DOHH2 (cell line): Measurements from ENCODE around the gene RAB7A.

Source experiments
- CTCF ChIP-seq: fragments of 200-600 bp; sonication (generic); IDR thresholded peaks from one replicate; pipeline ENCODE4 v1.5.1; 2014; ENCODE audit warnings: antibody characterized with exemption, mild to moderate bottlenecking, low read depth, low read length; ENCODE audit not compliant: poor library complexity, severe bottlenecking
- EZH2phosphoT487 ChIP-seq: fragments of 200-600 bp; sonication (generic); IDR thresholded peaks from 2 replicates; pipeline ENCODE4 v1.6.1; 2017; ENCODE audit warnings: borderline replicate concordance, mild to moderate bottlenecking, antibody characterized with exemption, low read length, moderate library complexity, mixed read lengths

GRCh38 chr3:128781164-128781563 lies 55.2 kb downstream of the RAB7A start:
- TF ChIP-seq CTCF (no peak), EZH2phosphoT487 (no peak)
